ENCODE measurements around the gene MAT2A. TPM values are rescaled to one million over a fixed set of nuclear protein-coding genes. Genes with fewer than 3 reads are reported as not detected.
A peak's percentile ranks its signal among the peaks of the same experiment; 100 is the strongest.

The MAT2A gene
- total RNA-seq, 2 donors from 2014 or later: 105 to 156 TPM

DNA sequence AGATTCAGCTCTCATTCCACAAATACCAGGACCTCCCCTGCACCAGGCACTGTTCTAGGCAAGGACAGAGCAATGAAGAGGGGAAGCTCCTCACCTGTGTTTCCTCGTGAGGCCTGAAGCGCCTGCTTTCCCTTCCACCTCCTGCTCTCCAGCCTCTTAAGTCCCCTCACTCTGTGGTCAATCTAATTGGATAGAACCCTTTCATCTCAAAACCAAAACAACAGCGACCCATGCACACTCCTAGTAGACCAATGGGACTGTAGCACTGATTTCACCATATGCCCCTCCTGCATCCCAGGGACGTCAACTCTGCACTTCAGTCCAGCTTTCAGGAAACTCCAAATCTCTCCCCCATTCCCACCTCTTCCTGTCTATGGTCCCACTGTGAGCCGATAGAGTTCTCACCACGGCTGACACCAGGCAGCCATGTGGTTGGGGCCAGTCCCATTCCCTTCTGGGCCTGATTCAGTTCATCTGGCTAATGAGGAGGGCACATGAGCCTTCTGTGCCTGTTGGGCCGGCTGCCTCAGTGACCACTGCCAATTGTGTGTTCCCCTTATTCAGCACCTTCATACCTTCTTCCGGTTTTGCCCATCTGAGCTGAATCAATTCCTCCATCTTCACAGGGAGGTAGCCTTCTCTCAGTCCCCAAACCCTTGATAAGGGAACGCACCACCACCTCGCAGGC, 33.3 kb upstream of the MAT2A start:
- Histone ChIP-seq H3K9ac (ENCODE audit: low read depth in 2 of 2, low read length in 2 of 2) (no peak overlapping the region), H3K4me3 (no peak overlapping the region), H3K27ac (peak overlapping the region; percentile 2), H3K4me1 (peaks cover 7% of the 10 kb centered on the region), H3K36me3 (no peaks in the 10 kb centered on the region), H3K27me3 (no peaks in the 10 kb centered on the region), H3K9me3 (no peaks in the 10 kb centered on the region)
- DNase-seq: no peak
- TF ChIP-seq, protein P1, sequence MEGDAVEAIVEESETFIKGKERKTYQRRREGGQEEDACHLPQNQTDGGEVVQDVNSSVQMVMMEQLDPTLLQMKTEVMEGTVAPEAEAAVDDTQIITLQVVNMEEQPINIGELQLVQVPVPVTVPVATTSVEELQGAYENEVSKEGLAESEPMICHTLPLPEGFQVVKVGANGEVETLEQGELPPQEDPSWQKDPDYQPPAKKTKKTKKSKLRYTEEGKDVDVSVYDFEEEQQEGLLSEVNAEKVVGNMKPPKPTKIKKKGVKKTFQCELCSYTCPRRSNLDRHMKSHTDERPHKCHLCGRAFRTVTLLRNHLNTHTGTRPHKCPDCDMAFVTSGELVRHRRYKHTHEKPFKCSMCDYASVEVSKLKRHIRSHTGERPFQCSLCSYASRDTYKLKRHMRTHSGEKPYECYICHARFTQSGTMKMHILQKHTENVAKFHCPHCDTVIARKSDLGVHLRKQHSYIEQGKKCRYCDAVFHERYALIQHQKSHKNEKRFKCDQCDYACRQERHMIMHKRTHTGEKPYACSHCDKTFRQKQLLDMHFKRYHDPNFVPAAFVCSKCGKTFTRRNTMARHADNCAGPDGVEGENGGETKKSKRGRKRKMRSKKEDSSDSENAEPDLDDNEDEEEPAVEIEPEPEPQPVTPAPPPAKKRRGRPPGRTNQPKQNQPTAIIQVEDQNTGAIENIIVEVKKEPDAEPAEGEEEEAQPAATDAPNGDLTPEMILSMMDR (IDR thresholded peaks at IDR 0.05): no peak
- intact Hi-C loops (cut with DNase I): no loop called here

DNA sequence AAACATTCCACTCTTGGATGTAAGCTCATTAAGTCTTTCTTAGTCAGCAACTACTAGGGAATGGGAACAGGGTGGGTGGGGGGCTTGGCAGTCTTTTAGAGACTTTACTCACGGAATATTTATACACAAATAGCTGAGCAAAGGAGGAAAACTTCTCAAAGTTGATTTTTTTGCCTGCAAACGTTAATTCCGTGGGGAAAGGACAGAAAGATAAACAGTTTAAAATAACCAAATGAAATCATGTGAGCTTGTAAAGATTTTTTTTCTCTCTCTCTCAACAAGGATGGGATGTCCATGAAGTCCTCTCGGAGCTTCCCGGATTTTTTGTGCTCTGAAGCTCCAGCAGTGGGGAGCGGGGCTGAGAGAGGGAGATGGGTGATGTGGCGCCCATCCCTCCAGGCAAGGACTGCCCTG, 32.2 kb upstream of the MAT2A start:
- no peak for DNase-seq
- peak overlapping the region; percentile 55 for H3K27ac ChIP-seq
- H3K4me3 ChIP-seq: no peak overlapping the region
- no peaks in the 10 kb centered on the region for H3K36me3 ChIP-seq
- no peaks in the 10 kb centered on the region for H3K9me3 ChIP-seq
- TF ChIP-seq, protein P1 (IDR thresholded peaks at IDR 0.05): no peak
- H3K4me1 ChIP-seq: peaks cover 10% of the 10 kb centered on the region
- intact Hi-C loops (cut with DNase I): no loop called here
- H3K9ac ChIP-seq (ENCODE audit: low read depth in 2 of 2, low read length in 2 of 2): peak overlapping the region; percentile 27 to 34
- no peaks in the 10 kb centered on the region for H3K27me3 ChIP-seq

DNA sequence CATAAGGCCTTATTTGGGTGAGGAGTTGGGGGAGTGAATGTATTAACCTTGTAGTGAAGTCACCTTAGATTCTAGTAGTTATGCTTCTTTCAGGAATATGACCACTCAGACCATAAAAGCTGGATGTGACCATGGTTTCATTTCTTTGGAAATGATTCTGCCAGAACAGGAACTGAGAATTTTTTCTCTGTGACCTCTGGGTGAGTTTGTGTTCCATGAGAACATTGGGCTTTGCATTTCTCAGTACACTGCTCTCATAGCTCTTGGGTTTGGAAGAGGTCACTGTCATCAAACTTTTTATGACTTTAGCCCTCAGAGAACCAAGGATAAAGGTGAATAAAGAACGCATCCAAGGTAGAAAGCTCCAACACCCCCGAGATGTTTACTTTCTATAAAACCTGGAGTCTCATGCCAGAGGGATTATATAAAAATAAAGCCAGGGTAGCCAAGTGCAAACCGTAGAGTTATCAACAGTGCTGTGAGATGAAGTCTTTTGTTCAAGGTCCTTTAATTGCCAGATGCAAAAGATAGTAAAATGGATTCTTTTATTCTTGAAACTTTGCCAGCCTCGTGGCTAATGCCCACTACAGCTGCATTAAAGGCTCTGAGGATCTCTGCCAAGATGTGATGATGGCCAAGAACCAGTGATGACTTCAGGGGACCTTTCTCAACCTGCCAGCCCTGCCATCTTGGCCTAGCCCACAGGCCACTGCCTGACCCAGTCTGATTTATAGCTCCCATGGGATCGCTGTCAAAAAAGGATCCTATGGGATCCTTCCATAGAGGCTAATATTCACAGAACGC, 27.8 kb upstream of the MAT2A start:
- DNase-seq: no peak
- intact Hi-C loops (cut with DNase I): no loop called here
- Histone ChIP-seq H3K4me1 (peaks cover 3% of the 10 kb centered on the region), H3K9ac (ENCODE audit: low read depth in 2 of 2, low read length in 2 of 2) (peak overlapping the region in 1 of 2 donors; percentile 28), H3K4me3 (no peak overlapping the region), H3K36me3 (no peaks in the 10 kb centered on the region), H3K27ac (peak overlapping the region; percentile 59), H3K9me3 (no peaks in the 10 kb centered on the region), H3K27me3 (no peaks in the 10 kb centered on the region)
- TF ChIP-seq, protein P1 (IDR thresholded peaks at IDR 0.05): no peak

DNA sequence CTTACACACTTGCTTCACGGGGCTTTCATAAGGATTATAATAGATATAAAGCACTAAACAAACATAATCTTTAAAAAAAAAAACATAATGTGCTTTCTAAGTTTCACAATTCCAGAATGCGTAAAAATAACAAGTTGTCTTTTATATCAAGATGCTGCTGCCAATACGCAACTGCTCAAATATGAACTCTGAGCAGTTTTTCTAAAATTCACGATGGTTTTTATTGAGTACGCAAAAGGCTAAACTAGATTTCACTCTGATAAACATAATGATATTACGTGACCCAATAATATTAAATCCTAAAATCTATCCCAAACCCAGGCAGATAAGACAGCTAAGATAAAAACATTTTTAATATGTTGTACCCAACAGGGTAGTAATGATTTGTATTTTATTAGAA, 24.6 kb upstream of the MAT2A start:
- Histone ChIP-seq H3K4me3 (no peak overlapping the region), H3K36me3 (no peaks in the 10 kb centered on the region), H3K27me3 (no peaks in the 10 kb centered on the region), H3K9ac (ENCODE audit: low read depth in 2 of 2, low read length in 2 of 2) (no peak overlapping the region), H3K4me1 (peaks cover 3% of the 10 kb centered on the region), H3K9me3 (no peaks in the 10 kb centered on the region), H3K27ac (no peak overlapping the region)
- TF ChIP-seq, protein P1 (IDR thresholded peaks at IDR 0.05): no peak
- DNase-seq: no peak
- intact Hi-C loops (cut with DNase I): no loop called here

DNA sequence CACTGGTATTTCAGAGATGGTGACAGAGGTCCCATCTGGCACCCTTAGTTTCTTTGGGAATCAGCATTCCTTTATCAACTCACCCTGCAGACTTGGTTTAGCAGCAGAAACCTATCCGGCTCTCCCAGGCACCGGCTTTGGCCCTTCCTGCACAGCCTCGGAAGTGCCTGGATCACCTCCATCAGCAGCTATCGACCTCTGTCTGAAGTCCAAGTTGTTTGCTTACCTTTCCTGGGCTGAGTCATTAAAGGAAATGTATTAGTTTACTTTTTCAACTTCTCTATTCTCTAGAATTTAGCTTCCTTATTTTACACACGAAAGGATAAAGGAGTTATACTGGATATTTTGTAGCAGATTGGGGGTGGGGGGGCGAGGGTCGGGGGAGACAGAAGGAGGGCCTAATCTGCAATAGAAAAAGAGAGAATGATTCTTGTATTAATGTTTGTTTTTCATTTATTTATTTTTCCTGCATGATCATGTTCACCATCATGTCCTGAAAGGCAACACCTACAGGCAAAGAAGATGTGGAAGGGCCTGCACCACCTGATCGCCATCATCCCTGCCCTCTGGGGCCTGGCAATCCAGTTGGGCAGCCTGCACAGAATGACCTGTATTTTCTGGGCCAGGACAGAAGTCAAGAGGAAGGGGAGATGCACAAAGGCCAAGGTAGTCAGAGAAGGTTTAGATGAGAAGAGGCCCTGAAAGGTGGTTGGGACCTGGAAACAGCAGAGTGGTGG, 22.1 kb upstream of the MAT2A start:
- no peak overlapping the region for H3K4me3 ChIP-seq
- H3K9me3 ChIP-seq: no peaks in the 10 kb centered on the region
- H3K4me1 ChIP-seq: no peaks in the 10 kb centered on the region
- DNase-seq: peak; percentile 77
- H3K36me3 ChIP-seq: no peaks in the 10 kb centered on the region
- H3K9ac ChIP-seq (ENCODE audit: low read depth in 2 of 2, low read length in 2 of 2): peak overlapping the region; percentile 28 to 39
- H3K27me3 ChIP-seq: no peaks in the 10 kb centered on the region
- intact Hi-C loops (cut with DNase I): no loop called here
- TF ChIP-seq, protein P1 (IDR thresholded peaks at IDR 0.05): no peak
- H3K27ac ChIP-seq: peak overlapping the region; percentile 57
